Ishikawa (cell line): ENCODE results near the gene SLC38A11.

Experiments
- CEBPB ChIP-seq: IDR thresholded peaks from 2 replicates; pipeline ENCODE4 v1.6.1; 2012
- CREB1 ChIP-seq: IDR thresholded peaks from 2 replicates; pipeline ENCODE4 v1.6.1; 2012; ENCODE audit warnings: low read depth
- EGR1 ChIP-seq: IDR thresholded peaks from 2 replicates; pipeline ENCODE4 v1.6.1; 2012
- EP300 ChIP-seq: IDR thresholded peaks from 2 replicates; pipeline ENCODE4 v1.6.1; 2012; ENCODE audit warnings: borderline replicate concordance
- FOXM1 ChIP-seq: IDR thresholded peaks from 2 replicates; pipeline ENCODE4 v1.6.1; 2012; ENCODE audit warnings: low read depth, borderline replicate concordance
- RAD21 ChIP-seq: IDR thresholded peaks from 2 replicates; pipeline ENCODE4 v1.6.1; 2012; ENCODE audit warnings: low read depth
- REST ChIP-seq: IDR thresholded peaks from 2 replicates; pipeline ENCODE4 v1.6.1; 2012; ENCODE audit warnings: low read depth, mild to moderate bottlenecking
- TAF1 ChIP-seq: IDR thresholded peaks from 2 replicates; pipeline ENCODE4 v1.6.1; 2012; ENCODE audit warnings: low read depth, mild to moderate bottlenecking
- TCF12 ChIP-seq: IDR thresholded peaks from 2 replicates; pipeline ENCODE4 v1.6.1; 2012; ENCODE audit warnings: low read depth
- YY1 ChIP-seq: IDR thresholded peaks from 2 replicates; pipeline ENCODE4 v1.6.1; 2012; ENCODE audit warnings: low read depth
- TF ChIP-seq, protein P1 (sequence below): IDR thresholded peaks from 2 replicates; pipeline ENCODE4 v1.6.1; 2012

GRCh38 chr2:164869420-164869772 lies 85.9 kb downstream of the SLC38A11 start:
- TF ChIP-seq FOXM1 (no peak), TAF1 (no peak), RAD21 (no peak), YY1 (no peak), REST (no peak), CREB1 (no peak), TCF12 (no peak), EGR1 (no peak), EP300 (no peak), CEBPB (no peak)
- TF ChIP-seq, protein P1, sequence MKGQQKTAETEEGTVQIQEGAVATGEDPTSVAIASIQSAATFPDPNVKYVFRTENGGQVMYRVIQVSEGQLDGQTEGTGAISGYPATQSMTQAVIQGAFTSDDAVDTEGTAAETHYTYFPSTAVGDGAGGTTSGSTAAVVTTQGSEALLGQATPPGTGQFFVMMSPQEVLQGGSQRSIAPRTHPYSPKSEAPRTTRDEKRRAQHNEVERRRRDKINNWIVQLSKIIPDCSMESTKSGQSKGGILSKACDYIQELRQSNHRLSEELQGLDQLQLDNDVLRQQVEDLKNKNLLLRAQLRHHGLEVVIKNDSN = no peak
